Muscle layer of colon (tissue), 2 donors: ENCODE data around the gene RNPEP.
"Not testable (repeated sequence)": the region's sequence is repeated elsewhere in the genome, so short reads cannot be mapped to it uniquely, and the experiment has no call there.

ENCODE experiments used
- H3K27ac ChIP-seq: one replicate; pipeline ENCODE4 v1.7.0; 2013; ENCODE audit warnings: low read depth, mild to moderate bottlenecking, low read length, moderate library complexity
- H3K27me3 ChIP-seq, 2 donors: one replicate each; pipeline ENCODE4 v1.7.0; 2013; ENCODE audit warnings: low read length in 2 of 2, mild to moderate bottlenecking in 2 of 2; ENCODE audit not compliant: insufficient read depth in 2 of 2, control insufficient read depth in 1 of 2
- H3K36me3 ChIP-seq: one replicate; pipeline ENCODE4 v1.7.0; 2013; ENCODE audit warnings: mild to moderate bottlenecking, low read length; ENCODE audit not compliant: insufficient read depth
- H3K4me1 ChIP-seq: one replicate; pipeline ENCODE4 v1.7.0; 2013; ENCODE audit warnings: mild to moderate bottlenecking, low read length; ENCODE audit not compliant: insufficient read depth
- H3K4me3 ChIP-seq, 2 donors: one replicate each; pipeline ENCODE4 v1.7.0; 2013; ENCODE audit warnings: low read length in 2 of 2, low read depth in 1 of 2, mild to moderate bottlenecking in 1 of 2, moderate library complexity in 1 of 2
- H3K9ac ChIP-seq: one replicate; pipeline ENCODE4 v1.7.0; 2013; ENCODE audit warnings: low read length
- H3K9me3 ChIP-seq: one replicate; pipeline ENCODE4 v1.7.0; 2013; ENCODE audit warnings: mild to moderate bottlenecking, low read length
- donor health status: abdominal sarcoma.
- donor health status: Adenocarcinoma of cecum.

Gene RNPEP

GRCh38 chr1:202013603-202014002 lies 31.2 kb downstream of the RNPEP start:
- Histone ChIP-seq H3K9ac (no peak overlapping the region), H3K27ac (no peak overlapping the region), H3K9me3 (no peaks in the 10 kb centered on the region), H3K36me3 (no peaks in the 10 kb centered on the region), H3K4me3 (no peak overlapping the region), H3K27me3 (peaks cover 0 to 4% of the 10 kb centered on the region in 2 donors), H3K4me1 (no peaks in the 10 kb centered on the region)

GRCh38 chr1:202014060-202014459 lies 31.6 kb downstream of the RNPEP start:
- no peaks in the 10 kb centered on the region for H3K36me3 ChIP-seq
- no peak overlapping the region for H3K9ac ChIP-seq
- H3K4me1 ChIP-seq = no peaks in the 10 kb centered on the region
- peaks cover 0 to 8% of the 10 kb centered on the region in 2 donors for H3K27me3 ChIP-seq
- no peaks in the 10 kb centered on the region for H3K9me3 ChIP-seq
- H3K27ac ChIP-seq = no peak overlapping the region
- H3K4me3 ChIP-seq = no peak overlapping the region

- Histone ChIP-seq H3K4me3 (no peak overlapping the region), H3K9ac (no peak overlapping the region)
These were observed 32.6 kb downstream of the RNPEP start for GRCh38 chr1:202014915-202015661.

GRCh38 chr1:202015662-202015937 lies 33.2 kb downstream of the RNPEP start:
- H3K36me3 ChIP-seq = no peaks in the 10 kb centered on the region
- H3K9ac ChIP-seq = no peak overlapping the region
- H3K27ac ChIP-seq = no peak overlapping the region
- H3K4me3 ChIP-seq = no peak overlapping the region
- peaks cover 0 to 10% of the 10 kb centered on the region in 2 donors for H3K27me3 ChIP-seq
- H3K9me3 ChIP-seq = no peaks in the 10 kb centered on the region
- H3K4me1 ChIP-seq = no peaks in the 10 kb centered on the region

More at GRCh38 chr1:202014915-202015661, 32.6 kb downstream of the RNPEP start:
- Histone ChIP-seq H3K36me3 (no peaks in the 10 kb centered on the region), H3K27me3 (peaks cover 0 to 10% of the 10 kb centered on the region in 2 donors), H3K4me1 (no peaks in the 10 kb centered on the region), H3K9me3 (no peaks in the 10 kb centered on the region), H3K27ac (no peak overlapping the region)

- Histone ChIP-seq H3K27me3 (peaks cover 0 to 10% of the 10 kb centered on the region in 2 donors), H3K9ac (no peak overlapping the region), H3K27ac (no peak overlapping the region), H3K36me3 (no peaks in the 10 kb centered on the region), H3K9me3 (no peaks in the 10 kb centered on the region), H3K4me1 (no peaks in the 10 kb centered on the region), H3K4me3 (no peak overlapping the region)
These were observed 33.8 kb downstream of the RNPEP start for GRCh38 chr1:202016022-202016810.

- H3K4me1 ChIP-seq = no peaks in the 10 kb centered on the region
- H3K27ac ChIP-seq = no peak overlapping the region
- H3K9ac ChIP-seq = no peak overlapping the region
- no peak overlapping the region for H3K4me3 ChIP-seq
- no peaks in the 10 kb centered on the region for H3K36me3 ChIP-seq
- no peaks in the 10 kb centered on the region for H3K9me3 ChIP-seq
- peaks cover 0 to 10% of the 10 kb centered on the region in 2 donors for H3K27me3 ChIP-seq
These were observed 34.6 kb downstream of the RNPEP start for GRCh38 chr1:202016811-202017748.

GRCh38 chr1:202017749-202018467 lies 35.5 kb downstream of the RNPEP start:
- Histone ChIP-seq H3K4me3 (no peak overlapping the region), H3K36me3 (no peaks in the 10 kb centered on the region), H3K27me3 (peaks cover 0 to 10% of the 10 kb centered on the region in 2 donors), H3K4me1 (no peaks in the 10 kb centered on the region), H3K27ac (no peak overlapping the region), H3K9ac (no peak overlapping the region), H3K9me3 (no peaks in the 10 kb centered on the region)

- Histone ChIP-seq H3K27ac (no peak overlapping the region), H3K27me3 (peaks cover 0 to 10% of the 10 kb centered on the region in 2 donors), H3K36me3 (no peaks in the 10 kb centered on the region), H3K4me1 (no peaks in the 10 kb centered on the region), H3K9me3 (no peaks in the 10 kb centered on the region), H3K9ac (no peak overlapping the region), H3K4me3 (no peak overlapping the region)
These were observed 36.2 kb downstream of the RNPEP start for GRCh38 chr1:202018468-202019234.

- H3K9ac ChIP-seq, H3K4me3 ChIP-seq, H3K4me1 ChIP-seq, H3K27me3 ChIP-seq, H3K9me3 ChIP-seq, H3K27ac ChIP-seq, H3K36me3 ChIP-seq: not testable (repeated sequence)
These were observed 36.7 kb downstream of the RNPEP start for GRCh38 chr1:202019235-202019558.

GRCh38 chr1:202023001-202023433 lies 40.6 kb downstream of the RNPEP start:
- Histone ChIP-seq H3K4me3 (no peak overlapping the region), H3K27me3 (peaks cover 0 to 9% of the 10 kb centered on the region in 2 donors), H3K4me1 (no peaks in the 10 kb centered on the region), H3K36me3 (no peaks in the 10 kb centered on the region), H3K9ac (no peak overlapping the region), H3K9me3 (no peaks in the 10 kb centered on the region), H3K27ac (no peak overlapping the region)
